ENCODE results near the gene RTF2.
"Not testable (repeated sequence)": the region's sequence is repeated elsewhere in the genome, so short reads cannot be mapped to it uniquely, and the experiment has no call there.

RTF2 gene

DNA sequence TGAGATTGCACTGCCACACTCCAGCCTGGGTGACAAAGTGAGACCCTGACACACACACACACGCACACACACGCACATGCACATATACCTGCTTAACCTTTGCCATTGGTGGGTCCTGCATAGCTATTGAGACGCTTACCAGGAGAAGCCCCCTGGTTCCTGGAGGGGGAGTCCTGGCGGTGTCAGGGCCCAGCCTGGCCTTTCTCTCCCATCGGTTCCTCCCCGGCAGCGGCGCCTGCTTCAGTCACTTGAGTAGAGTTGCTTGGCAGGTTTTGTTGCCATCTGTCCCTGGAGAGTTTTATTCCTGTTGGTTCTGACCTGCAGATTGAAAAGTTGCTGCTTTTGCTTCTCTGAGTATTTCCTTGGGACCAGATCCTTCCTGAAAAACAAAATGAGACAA lies 35.5 kb downstream of the RTF2 start:
- no peak for DNase-seq

GRCh38 chr20:56504373-56505005 lies 36.1 kb downstream of the RTF2 start:
- no peak for DNase-seq

GRCh38 chr20:56506103-56506502 lies 37.7 kb downstream of the RTF2 start:
- no peak for DNase-seq

DNA sequence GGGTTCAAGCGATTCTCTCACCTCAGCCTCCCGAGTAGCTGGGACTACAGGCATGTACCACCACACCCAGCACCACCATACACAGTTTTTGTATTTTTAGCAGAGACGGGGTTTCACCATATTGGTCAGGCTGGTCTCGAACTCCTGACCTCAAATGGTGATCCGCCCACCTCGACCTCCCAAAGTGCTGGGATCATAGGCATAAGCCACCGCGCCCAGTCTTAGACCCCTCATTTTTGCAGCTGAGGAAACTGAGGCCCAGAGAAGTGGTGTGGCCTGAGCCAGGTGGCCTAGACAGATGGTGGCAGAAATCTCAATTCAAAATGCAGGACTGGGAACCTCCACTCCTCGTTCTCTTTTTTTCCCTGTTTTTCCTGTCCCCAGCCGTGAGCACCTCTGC lies 43.5 kb downstream of the RTF2 start:
- no peak for DNase-seq

DNA sequence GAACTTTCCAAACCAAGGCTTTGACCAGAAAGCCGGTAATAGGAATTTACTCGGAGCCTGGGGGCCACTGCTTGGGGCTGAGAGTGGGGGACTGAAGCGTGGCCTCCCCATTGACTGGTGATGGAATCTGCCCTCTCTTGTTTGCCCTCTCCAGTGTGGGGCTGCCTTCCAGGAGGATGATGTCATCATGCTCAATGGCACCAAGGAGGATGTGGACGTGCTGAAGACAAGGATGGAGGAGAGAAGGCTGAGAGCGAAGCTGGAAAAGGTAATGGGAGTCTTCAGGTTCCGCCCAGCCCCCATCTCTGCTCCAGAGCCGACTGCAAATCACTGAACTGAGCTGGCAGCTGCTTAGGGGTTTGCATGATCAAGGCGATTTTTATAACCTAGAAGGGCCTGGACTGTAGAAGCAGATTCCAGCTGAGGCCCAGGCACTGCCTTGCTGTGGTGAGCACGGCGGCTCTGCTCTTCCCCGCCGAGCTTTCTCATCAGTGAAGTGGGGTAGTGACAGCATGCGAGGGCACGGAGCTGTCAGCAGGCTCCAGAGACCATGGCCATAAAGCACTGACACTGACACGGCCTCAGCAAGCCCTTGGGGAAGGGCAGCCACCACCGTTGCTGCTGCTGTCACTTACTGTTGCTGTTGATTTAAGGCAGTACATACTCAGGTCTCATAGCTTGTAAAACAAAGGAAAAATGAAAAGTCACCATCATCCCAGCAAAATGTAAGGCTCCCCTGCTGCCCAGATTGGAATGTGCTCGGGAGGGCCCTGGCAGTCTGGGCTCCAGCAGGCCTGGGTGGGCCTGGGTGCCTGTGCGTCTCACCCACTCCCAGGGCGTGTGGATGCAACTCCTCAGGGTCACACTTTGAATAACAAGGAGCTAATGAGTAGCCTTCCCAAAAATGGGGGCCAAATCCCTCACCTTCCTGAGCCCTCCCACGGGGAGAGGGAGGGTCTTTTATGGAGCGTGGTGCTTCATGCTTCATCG lies 45.0 kb downstream of the RTF2 start:
- DNase-seq = no peak

DNA sequence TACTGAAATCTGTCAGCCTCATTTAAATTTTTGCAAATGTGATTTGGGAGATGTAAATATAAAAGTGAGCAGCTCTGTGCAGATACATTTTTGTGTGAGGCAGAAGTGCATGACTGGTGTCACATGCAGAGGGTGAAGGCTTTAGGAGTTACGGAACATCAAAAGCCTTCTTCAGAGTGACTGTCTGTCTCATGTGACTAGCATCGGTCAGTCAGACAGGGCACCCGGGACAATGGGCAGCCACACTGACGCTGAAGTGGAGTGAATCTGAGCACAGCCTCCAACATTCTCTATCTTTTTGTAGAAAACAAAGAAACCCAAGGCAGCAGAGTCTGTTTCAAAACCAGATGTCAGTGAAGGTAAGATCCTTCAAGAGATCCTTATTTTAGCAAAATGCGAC lies 48.2 kb downstream of the RTF2 start:
- DNase-seq = no peak

- DNase-seq = no peak
Measured at GRCh38 chr20:56517211-56517610, 48.8 kb downstream of the RTF2 start.

DNA sequence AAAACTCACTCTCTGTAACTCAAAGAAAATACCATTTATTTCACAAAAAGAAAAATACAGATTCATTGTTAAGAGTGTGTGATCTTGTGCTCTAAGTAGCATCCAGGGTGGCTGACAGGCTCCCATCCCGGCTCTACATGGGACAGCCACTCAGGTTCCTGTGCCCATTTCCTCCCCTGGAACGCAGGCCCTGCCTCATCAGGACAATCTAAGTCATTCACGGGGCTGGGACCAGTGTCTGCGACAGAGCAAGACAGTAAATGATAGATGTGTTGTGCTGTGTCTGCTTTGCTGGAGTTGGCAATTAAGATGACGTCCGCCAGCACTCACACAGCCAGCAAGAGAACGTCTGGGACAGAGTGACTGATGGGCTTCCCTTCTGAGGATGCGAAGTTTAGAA lies 49.2 kb downstream of the RTF2 start:
- DNase-seq = no peak

DNA sequence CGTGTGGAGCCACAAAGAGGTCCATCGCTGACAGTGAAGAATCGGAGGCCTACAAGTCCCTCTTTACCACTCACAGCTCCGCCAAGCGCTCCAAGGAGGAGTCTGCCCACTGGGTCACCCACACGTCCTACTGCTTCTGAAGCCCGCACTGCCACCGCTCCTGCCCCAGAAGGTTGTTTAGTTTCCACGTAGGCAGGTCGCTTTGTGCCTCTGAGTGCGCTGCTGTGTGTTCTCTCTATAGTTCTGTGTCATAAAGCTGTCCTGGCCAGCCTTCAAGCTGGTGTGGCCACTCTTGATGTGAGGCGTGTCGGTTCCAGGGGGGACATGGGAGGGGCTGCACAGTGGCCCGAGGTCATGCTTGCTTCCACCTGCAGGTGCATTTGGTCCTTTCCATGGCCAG lies 49.7 kb downstream of the RTF2 start:
- no peak for DNase-seq

DNA sequence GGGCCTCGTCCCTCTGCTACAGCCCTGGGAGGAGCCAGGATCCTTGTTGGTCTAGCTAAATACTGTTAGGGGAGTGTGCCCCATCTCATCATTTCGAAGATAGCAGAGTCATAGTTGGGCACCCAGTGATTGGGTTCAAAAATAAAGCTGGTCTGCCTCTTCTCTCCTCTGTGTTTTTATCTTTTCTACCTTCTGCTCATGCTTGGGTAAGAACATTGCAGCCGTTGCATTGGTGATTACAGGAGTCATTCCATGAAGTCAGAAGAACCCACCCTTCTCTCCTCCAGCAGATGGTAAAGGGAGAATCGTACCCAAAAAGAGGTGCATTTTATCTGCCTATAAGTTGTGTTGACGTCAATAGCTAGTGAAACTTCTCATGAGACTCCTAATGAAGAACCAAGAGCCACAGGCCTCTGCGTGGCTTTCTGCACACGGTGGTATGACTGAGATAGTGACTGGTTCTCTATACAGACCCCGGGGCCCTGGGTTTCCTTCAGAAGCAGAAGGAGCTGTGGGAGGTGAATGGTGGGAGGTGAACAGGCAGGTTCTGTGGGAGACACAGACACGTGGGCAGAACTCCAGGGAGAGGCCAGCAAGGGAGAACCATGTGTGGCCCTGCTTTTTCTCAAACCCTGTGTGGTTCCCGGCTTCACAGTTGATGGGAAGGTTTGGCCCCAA lies 50.4 kb downstream of the RTF2 start:
- no peak for DNase-seq

- no peak for DNase-seq
Measured at GRCh38 chr20:56519551-56519950, 51.1 kb downstream of the RTF2 start.

- no peak for DNase-seq
Measured at GRCh38 chr20:56520180-56520579, 51.8 kb downstream of the RTF2 start.

DNA sequence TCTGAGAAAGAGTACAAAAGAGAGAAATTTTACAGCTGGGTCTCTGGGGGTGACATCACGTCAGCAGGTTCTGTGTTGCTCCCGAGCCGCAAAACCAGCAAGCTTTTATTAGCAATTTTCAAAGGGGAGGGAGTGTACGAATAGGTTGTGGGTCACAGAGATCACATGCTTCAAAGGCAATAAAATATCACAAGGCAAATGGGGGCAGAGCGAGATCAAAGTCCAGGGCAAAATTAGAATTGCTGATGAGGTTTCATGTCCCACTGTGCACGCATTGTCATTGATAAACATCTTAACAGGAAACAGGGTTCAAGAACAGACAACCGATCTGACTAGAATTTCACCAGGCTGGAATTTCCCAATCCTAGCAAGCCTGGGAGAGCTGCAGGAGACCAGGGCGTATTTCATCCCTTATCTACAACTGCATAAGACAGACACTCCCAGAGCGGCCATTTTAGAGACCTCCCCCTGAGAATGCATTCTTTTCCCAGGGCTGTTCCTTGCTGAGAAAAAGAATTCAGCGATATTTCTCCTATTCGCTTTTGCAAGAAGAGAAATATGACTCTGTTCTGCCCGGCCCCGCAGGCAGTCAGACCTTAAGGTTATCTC lies 52.4 kb downstream of the RTF2 start:
- not testable (repeated sequence) for DNase-seq

GRCh38 chr20:56522311-56522710 lies 53.9 kb downstream of the RTF2 start:
- no peak for DNase-seq

DNA sequence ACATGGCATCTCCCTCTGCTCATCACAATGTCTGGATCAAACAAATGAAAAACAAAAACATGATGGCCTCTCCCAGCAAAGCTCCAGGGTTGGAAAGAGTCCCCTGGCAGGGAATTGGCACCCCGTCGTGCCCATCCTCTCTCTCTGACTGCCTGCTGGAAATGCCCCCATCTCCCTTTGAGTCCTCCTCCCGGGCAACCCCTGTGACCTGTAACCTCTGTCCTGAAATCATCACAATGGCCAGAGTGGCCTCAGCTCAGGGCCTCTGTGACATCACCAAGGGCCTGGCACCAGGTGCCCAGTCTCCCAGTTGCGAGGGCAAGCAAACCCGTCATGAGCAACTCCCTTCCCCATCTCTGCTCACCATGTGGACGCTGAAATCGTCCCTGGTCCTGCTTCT lies 56.0 kb downstream of the RTF2 start, which contains the start of gene FAM209A:
TSS of gene FAM209A (plus strand) at position 301 of the 400 bp plus-strand sequence. CDS start at position 366, 65 bp downstream.
- DNase-seq = not testable (repeated sequence)

GRCh38 chr20:56527521-56527920 lies 59.1 kb downstream of the RTF2 start:
- no peak for DNase-seq

DNA sequence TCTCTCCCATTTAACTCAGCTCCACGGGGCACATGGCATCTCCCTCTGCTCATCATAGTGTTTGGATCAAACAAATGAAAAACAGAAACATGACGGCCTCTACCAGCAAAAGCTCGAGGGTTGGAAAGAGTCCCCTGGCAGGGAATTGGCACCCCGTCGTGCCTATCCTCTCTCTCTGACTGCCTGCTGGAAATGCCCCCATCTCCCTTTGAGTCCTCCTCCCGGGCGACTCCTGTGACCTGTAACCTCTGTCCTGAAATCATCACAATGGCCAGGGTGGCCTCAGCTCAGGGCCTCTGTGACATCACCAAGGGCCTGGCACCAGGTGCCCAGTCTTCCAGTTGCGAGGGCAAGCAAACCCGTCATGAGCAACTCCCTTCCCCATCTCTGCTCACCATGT lies 64.5 kb downstream of the RTF2 start, which contains the start of gene FAM209B:
TSS of gene FAM209B (plus strand) at position 301 of the 400 bp plus-strand sequence. CDS start at position 397, 96 bp downstream.
- DNase-seq = not testable (repeated sequence)

DNA sequence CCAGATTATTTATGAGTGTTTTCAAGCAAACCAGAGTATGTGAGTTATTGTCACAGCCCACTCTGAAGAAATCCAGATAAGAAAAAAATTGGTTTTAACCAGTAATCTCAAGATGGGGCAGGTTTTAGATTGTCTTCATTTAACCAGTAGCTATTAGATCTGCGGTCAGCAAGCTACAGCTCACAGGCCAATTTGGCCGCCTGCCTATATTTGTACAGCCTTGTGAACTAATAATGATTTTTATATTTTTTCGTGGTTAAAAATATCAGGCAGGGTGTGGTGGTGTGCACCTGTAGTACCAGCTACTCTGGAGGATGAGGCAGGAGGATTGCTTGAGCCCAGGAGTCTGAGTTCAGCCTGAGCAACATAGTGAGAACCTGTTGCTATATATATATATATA lies 69.6 kb downstream of the RTF2 start:
- DNase-seq = no peak

- DNase-seq = no peak
Measured at GRCh38 chr20:56540415-56540814, 72.0 kb downstream of the RTF2 start.

DNA sequence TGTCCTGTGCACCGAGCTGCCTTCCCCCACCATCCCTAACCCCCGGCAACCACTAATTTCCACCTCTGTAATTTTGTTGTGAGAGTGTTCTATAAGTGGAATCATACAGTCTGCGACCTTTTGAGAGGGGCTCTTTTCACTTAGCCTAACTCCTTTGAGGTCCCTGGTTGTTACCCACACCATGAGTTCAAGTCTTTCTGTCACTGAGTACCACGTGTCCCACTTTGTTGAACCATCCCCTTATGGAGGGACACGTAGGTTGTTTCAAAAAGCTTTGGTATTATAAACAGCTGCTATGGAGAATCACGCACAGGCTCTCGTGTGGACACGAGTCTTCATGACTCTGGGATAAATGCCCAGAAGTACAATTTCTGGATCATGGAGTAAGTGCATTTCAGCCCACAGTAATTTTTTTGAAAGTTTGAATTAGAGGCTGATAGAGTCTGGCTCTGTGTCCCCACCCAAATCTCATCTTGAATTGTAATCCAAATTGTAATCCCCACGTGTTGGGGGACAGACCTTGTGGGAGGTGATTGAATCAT lies 74.1 kb downstream of the RTF2 start:
- no peak for DNase-seq

GRCh38 chr20:56551571-56551970 lies 83.1 kb downstream of the RTF2 start:
- DNase-seq = no peak

GRCh38 chr20:56552911-56553629 lies 84.6 kb downstream of the RTF2 start:
- DNase-seq = no peak
